Nephron progenitor cell (in vitro differentiated cells): ENCODE measurements around the gene SSU72.

ENCODE experiments used
- DNase-seq: peaks from one replicate; pipeline ENCODE4 v3.0.0; 2021
- H3K27ac Mint-ChIP-seq: 2 replicates; pipeline ENCODE4 v1.8.0; 2021; ENCODE audit warnings: mild to moderate bottlenecking, moderate library complexity, mixed read lengths
- H3K27me3 Mint-ChIP-seq: 2 replicates; pipeline ENCODE4 v1.8.0; 2021; ENCODE audit warnings: mild to moderate bottlenecking, low read depth, mixed read lengths; ENCODE audit not compliant: poor library complexity
- H3K36me3 Mint-ChIP-seq: 2 replicates; pipeline ENCODE4 v1.8.0; 2021; ENCODE audit warnings: low read depth, mixed read lengths
- H3K4me1 Mint-ChIP-seq: 2 replicates; pipeline ENCODE4 v1.8.0; 2021; ENCODE audit warnings: mixed read lengths
- H3K4me3 Mint-ChIP-seq: 2 replicates; pipeline ENCODE4 v1.8.0; 2021; ENCODE audit warnings: mild to moderate bottlenecking, moderate library complexity, mixed read lengths
- H3K9me3 Mint-ChIP-seq: 2 replicates; pipeline ENCODE4 v1.8.0; 2021; ENCODE audit warnings: mild to moderate bottlenecking, moderate library complexity, mixed read lengths
- CTCF ChIP-seq: fragments of 200-600 bp; sonication (generic); IDR thresholded peaks from 2 replicates; pipeline ENCODE4 v1.5.0; 2021; ENCODE audit warnings: antibody characterized with exemption

SSU72 gene

GRCh38 chr1:1540818-1541628 is 33.6 kb downstream of the SSU72 start:
- no peaks in the 10 kb centered on the region for H3K27me3 Mint-ChIP-seq
- H3K27ac Mint-ChIP-seq, result no peak overlapping the region
- H3K4me1 Mint-ChIP-seq, result peaks cover 12% of the 10 kb centered on the region
- no peaks in the 10 kb centered on the region for H3K9me3 Mint-ChIP-seq
- peak overlapping the region; percentile 60 for H3K4me3 Mint-ChIP-seq
- H3K36me3 Mint-ChIP-seq, result peaks cover 12% of the 10 kb centered on the region
- DNase-seq, result peak; percentile 18
- no peak for TF ChIP-seq CTCF

DNA sequence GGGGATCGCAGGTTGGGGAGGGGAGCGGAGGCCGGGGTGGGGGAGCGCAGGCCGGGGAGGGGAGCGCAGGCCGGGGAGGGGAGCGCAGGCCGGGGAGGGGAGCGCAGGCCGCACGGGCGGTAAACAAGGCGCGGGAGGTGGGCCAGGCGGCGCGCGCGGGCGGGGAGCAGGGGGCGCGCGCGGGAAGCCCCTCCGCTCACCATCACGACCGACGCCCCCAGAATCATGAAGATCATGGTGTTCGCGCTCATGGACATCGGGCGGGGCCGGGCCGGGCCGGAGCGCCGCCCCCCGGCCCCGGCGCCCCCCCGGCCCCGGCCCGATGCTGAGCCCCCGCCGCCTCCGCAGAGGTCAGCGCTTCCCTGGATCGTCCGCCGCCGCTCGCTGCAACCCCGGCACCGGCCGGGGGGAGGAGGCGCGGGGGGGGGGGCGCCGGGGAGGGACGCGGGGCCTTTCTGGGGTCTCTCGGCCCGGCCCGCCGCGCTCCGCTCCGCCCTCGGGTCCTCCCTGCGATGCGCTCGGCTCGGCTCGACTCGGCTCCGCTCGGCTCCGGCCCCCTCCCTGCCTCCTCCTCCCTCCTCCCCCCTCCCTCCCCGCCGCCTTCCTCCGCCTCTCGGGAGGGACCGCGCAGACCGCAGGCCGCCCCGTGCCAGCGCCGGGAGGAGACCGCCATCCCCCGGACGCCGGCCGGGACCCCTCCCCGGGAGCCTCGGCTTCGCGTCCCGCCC is 34.4 kb downstream of the SSU72 start, which contains the start of gene TMEM240:
Gene TMEM240 (minus strand): TSS at position 535 of the 728 bp plus-strand sequence. CDS start 278 bp downstream, at position 257.
- Mint-ChIP-seq H3K27ac (no peak within 1 kb of the TSS), H3K36me3 (peaks cover 12% of the 10 kb centered on the region), H3K4me1 (peaks cover 12% of the 10 kb centered on the region), H3K9me3 (no peaks in the 10 kb centered on the region), H3K27me3 (no peaks in the 10 kb centered on the region), H3K4me3 (peak within 1 kb of the TSS; percentile 74)
- no peak for TF ChIP-seq CTCF
- peak; percentile 80 for DNase-seq

DNA sequence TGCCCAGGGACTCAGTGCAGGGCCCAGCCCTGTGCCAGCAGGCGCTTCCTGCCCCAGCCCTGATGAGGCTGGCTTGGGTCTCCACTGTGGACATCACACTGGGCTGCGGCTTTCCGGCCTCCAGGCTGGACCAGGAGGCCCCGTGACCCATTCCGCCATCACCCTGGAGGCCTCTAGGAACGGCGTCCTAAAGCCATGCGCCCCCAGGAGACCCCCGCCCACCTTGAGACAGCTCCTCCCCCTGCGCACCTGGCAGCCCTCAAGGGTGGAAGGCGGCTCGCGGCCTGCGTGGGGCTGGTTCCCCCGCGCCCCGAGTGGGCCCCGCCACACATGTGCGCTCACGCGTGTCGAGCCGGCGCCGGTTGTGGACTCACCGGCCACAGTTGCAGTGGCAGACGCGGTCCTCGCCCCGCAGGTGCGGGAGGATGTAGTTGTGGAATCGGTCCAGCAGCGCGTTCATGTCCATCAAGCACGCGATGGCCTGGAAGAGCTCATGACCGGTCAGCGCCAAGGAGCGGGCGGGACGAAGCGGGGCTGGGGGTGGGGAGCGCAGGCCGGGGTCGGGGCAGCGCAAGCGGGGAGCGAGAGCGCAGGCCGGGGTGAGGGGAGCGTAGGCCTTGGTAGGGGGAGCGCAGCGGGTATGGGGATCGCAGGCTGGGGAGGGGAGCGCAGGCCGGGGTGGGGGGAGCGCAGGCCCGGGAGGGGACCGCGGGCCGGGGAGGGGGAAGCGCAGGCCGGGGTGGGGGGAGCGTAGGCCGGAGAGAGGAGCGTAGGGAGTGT is 35.2 kb downstream of the SSU72 start:
- DNase-seq, result peak; percentile 65
- no peaks in the 10 kb centered on the region for H3K27me3 Mint-ChIP-seq
- peaks cover 12% of the 10 kb centered on the region for H3K4me1 Mint-ChIP-seq
- H3K27ac Mint-ChIP-seq, result no peak overlapping the region
- peak overlapping the region; percentile 74 for H3K4me3 Mint-ChIP-seq
- no peaks in the 10 kb centered on the region for H3K9me3 Mint-ChIP-seq
- no peak for TF ChIP-seq CTCF
- peaks cover 6% of the 10 kb centered on the region for H3K36me3 Mint-ChIP-seq

- H3K4me1 Mint-ChIP-seq, result peaks cover 12% of the 10 kb centered on the region
- DNase-seq, result no peak
- no peaks in the 10 kb centered on the region for H3K9me3 Mint-ChIP-seq
- TF ChIP-seq CTCF, result no peak
- no peak overlapping the region for H3K27ac Mint-ChIP-seq
- no peaks in the 10 kb centered on the region for H3K27me3 Mint-ChIP-seq
- peaks cover 6% of the 10 kb centered on the region for H3K36me3 Mint-ChIP-seq
- H3K4me3 Mint-ChIP-seq, result peak overlapping the region; percentile 74
Measured at GRCh38 chr1:1538989-1539309, 35.7 kb downstream of the SSU72 start.

- no peak for TF ChIP-seq CTCF
- no peak for DNase-seq
- peaks cover 12% of the 10 kb centered on the region for H3K4me1 Mint-ChIP-seq
- peak overlapping the region; percentile 63 for H3K4me3 Mint-ChIP-seq
- H3K27me3 Mint-ChIP-seq, result no peaks in the 10 kb centered on the region
- no peak overlapping the region for H3K27ac Mint-ChIP-seq
- no peaks in the 10 kb centered on the region for H3K9me3 Mint-ChIP-seq
- H3K36me3 Mint-ChIP-seq, result peaks cover 6% of the 10 kb centered on the region
Measured at GRCh38 chr1:1538334-1538733, 36.3 kb downstream of the SSU72 start.
